GM06990 (cell line): ENCODE measurements around the gene PRKAA1.
"Not testable (repeated sequence)": the region's sequence is repeated elsewhere in the genome, so short reads cannot be mapped to it uniquely, and the experiment has no call there.

Experiments
- DNase-seq: peaks from one replicate; pipeline ENCODE4 v3.0.0-alpha.2; 2011; ENCODE audit not compliant: insufficient read length; ENCODE audit errors: extremely low read depth
- H3K27me3 ChIP-seq: replicated peaks from 2 replicates; pipeline ENCODE4 v1.6.0; 2011; ENCODE audit warnings: low read length; ENCODE audit not compliant: control insufficient read depth, insufficient read depth
- H3K36me3 ChIP-seq: 2 replicates; pipeline ENCODE4 v1.5.1; 2011; ENCODE audit warnings: low read length; ENCODE audit not compliant: control insufficient read depth, insufficient read depth
- H3K4me3 ChIP-seq: replicated peaks from 2 replicates; pipeline ENCODE4 v1.5.1; 2011; ENCODE audit warnings: low read depth, mild to moderate bottlenecking, control low read depth, low read length
- TF ChIP-seq, protein P1 (sequence below): IDR thresholded peaks from 2 replicates; pipeline ENCODE4 v1.5.1; 2011; ENCODE audit warnings: low read length, control low read depth, mild to moderate bottlenecking, inconsistent platforms; ENCODE audit not compliant: insufficient read depth, poor library complexity, severe bottlenecking

The PRKAA1 gene

DNA sequence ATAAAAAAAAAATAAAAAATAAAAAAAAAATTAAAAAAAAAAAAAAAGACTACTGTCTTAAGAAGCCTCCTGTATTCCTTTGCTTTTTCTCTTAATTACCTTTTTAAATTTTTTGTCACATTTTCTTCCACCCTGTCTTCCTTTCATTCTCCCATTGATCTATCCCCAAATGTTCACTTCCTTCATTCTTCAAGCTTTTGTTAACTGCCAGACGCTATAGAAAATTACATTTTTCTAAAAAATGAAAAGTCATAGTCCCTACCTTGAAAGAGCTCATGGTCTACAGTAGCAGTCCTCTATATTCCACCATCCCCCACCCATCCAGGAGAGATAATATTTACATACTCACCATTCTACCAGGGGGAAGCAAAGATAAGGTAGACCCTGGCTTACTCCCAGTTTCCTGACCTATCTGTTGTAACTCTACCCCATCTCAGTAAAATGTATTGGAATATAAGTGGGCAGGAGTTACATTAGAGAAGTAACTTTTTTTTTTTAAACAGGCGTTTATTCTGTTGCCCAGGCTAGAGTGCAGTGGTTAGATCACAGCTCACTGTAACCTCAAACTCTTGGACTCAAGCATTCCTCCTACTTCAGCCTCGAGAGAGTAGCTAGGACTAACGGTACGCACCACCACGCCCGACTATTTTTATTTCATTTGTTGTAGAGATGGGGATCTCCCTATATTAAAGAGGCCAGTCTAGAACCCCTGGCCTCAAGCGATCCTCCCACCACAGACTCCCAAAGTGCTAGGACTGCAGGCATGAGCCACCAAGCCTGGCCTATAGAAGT, 3.8 kb upstream of the PRKAA1 start:
- TF ChIP-seq, protein P1, sequence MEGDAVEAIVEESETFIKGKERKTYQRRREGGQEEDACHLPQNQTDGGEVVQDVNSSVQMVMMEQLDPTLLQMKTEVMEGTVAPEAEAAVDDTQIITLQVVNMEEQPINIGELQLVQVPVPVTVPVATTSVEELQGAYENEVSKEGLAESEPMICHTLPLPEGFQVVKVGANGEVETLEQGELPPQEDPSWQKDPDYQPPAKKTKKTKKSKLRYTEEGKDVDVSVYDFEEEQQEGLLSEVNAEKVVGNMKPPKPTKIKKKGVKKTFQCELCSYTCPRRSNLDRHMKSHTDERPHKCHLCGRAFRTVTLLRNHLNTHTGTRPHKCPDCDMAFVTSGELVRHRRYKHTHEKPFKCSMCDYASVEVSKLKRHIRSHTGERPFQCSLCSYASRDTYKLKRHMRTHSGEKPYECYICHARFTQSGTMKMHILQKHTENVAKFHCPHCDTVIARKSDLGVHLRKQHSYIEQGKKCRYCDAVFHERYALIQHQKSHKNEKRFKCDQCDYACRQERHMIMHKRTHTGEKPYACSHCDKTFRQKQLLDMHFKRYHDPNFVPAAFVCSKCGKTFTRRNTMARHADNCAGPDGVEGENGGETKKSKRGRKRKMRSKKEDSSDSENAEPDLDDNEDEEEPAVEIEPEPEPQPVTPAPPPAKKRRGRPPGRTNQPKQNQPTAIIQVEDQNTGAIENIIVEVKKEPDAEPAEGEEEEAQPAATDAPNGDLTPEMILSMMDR: no peak
- Histone ChIP-seq H3K36me3 (no peaks in the 10 kb centered on the region), H3K4me3 (no peak overlapping the region), H3K27me3 (no peaks in the 10 kb centered on the region)
- no peak for DNase-seq

DNA sequence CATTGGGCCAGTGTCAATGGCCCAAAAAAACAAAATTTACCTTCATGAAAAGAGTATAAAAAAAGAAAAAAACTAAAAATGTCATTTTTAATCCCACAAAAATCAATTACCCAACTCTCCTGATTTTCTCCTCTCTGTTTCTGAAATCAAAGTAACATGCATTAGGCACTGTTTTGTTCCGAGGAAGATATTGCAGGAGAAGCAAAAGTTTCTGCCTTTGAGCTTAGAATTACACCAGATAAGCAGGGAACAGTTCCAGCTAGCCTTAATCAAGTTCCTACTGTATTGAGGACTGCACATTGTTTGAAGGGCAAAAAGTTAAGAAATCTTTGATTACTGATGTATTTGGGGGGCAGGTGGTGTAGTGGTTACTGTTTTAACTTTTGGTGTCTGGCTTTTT, 1.1 kb upstream of the PRKAA1 start:
- H3K4me3 ChIP-seq: no peak overlapping the region
- no peak for DNase-seq
- no peaks in the 10 kb centered on the region for H3K36me3 ChIP-seq
- TF ChIP-seq, protein P1: no peak
- H3K27me3 ChIP-seq: no peaks in the 10 kb centered on the region

GRCh38 chr5:40798801-40799210, 632 bp upstream of the PRKAA1 start:
- DNase-seq: no peak
- H3K27me3 ChIP-seq: no peaks in the 10 kb centered on the region

GRCh38 chr5:40797273-40798011, 732 bp downstream of the PRKAA1 start:
- TF ChIP-seq, protein P1: no peak
- peak overlapping the region; percentile 90 for H3K4me3 ChIP-seq
- DNase-seq: peak; percentile 76
- no peaks in the 10 kb centered on the region for H3K27me3 ChIP-seq
- no peaks in the 10 kb centered on the region for H3K36me3 ChIP-seq

More at GRCh38 chr5:40798801-40799210, 632 bp upstream of the PRKAA1 start:
- H3K4me3 ChIP-seq: peak overlapping the region; percentile 67
- TF ChIP-seq, protein P1: no peak
- H3K36me3 ChIP-seq: no peaks in the 10 kb centered on the region

DNA sequence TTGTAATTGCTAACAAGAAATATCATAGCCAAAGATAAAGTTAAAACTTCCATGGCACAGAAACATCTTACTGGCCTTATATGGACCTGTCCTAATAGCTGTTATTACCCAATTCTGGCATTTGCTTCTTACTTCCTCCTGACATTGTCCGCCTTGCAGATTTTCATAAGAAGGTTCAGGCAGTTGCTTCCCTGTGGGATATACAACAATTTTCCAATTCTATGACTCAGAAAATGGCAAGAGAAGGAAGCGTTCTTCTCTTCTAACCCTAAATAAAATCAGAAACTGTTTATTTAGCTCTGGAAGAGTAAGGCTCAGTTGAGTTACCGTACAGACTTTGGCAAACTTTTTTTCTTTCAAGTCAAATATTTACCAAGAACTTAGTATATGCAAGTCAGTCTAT, 1.7 kb downstream of the PRKAA1 start:
- H3K4me3 ChIP-seq: peak overlapping the region; percentile 90; the same call in 1 of the 2 replicates
- DNase-seq: no peak
- H3K27me3 ChIP-seq: no peaks in the 10 kb centered on the region
- TF ChIP-seq, protein P1: no peak
- no peaks in the 10 kb centered on the region for H3K36me3 ChIP-seq

GRCh38 chr5:40794877-40795276, 3.3 kb downstream of the PRKAA1 start:
- H3K4me3 ChIP-seq, H3K36me3 ChIP-seq, DNase-seq, H3K27me3 ChIP-seq: not testable (repeated sequence)

DNA sequence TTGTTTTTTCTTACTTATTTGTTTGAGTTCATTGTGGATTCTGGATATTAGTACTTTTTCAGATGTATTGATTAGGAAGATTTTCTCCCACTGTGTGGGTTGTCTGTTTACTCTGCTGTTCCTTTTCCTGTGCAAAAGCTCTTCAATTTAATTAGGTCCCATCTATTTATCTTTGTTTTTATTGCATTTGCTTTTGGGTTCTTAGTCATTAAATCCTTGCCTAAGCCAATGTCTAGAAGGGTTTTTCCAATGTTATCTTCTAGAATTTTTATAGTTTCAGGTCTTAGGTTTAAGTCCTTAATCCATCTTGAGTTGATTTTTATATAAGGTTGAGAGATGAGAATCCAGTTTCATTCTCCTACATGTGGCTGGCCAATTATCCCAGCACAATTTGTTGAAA, 3.8 kb downstream of the PRKAA1 start:
- H3K36me3 ChIP-seq, H3K4me3 ChIP-seq, H3K27me3 ChIP-seq, DNase-seq: not testable (repeated sequence)

DNA sequence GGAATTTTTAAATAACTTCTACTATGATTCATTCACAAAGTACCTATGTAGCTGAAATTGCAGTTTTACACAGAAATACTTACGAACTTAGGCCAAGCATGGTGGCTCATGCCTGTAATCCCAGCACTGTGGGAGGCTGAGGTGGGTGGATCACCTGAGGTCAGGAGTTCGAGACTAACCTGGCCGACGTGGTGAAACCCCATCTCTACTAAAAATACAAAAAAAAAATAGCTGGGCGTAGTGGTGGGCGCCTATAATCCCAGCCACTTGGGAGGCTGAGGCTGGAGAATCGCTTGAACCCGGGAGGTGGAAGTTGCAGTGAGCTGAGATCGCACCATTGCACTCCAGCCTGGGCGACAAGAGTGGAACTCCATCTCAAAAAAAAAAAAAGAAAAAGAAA, 5.5 kb downstream of the PRKAA1 start:
- H3K36me3 ChIP-seq, H3K4me3 ChIP-seq, DNase-seq, H3K27me3 ChIP-seq: not testable (repeated sequence)
